Hepatocyte (in vitro differentiated cells): ENCODE data around the gene SRM. TPM values are rescaled to one million over a fixed set of nuclear protein-coding genes. Genes with fewer than 3 reads are reported as not detected.
"Not testable (repeated sequence)": the region's sequence is repeated elsewhere in the genome, so short reads cannot be mapped to it uniquely, and the experiment has no call there.

Experiments
- DNase-seq: peaks from one replicate; pipeline ENCODE4 v3.0.0-alpha.2; 2016; ENCODE audit warnings: low spot score
- H2AFZ ChIP-seq: fragments of 200-600 bp; sonication (generic); 2 replicates; pipeline ENCODE4 v1.6.0; 2016; ENCODE audit warnings: antibody characterized with exemption, mild to moderate bottlenecking
- H3K27ac ChIP-seq: fragments of 200-600 bp; sonication (generic); 2 replicates; pipeline ENCODE4 v1.5.1; 2016; ENCODE audit warnings: mild to moderate bottlenecking
- H3K27me3 ChIP-seq: fragments of 200-600 bp; sonication (generic); 2 replicates; pipeline ENCODE4 v1.6.1; 2016
- H3K36me3 ChIP-seq: fragments of 200-600 bp; sonication (generic); replicated peaks from 2 replicates; pipeline ENCODE4 v1.5.1; 2016; ENCODE audit warnings: low read depth; ENCODE audit not compliant: insufficient read depth
- H3K4me1 ChIP-seq: fragments of 200-600 bp; sonication (generic); 2 replicates; pipeline ENCODE4 v1.5.1; 2016; ENCODE audit warnings: mild to moderate bottlenecking, moderate library complexity; ENCODE audit not compliant: insufficient read depth
- H3K4me2 ChIP-seq: fragments of 200-600 bp; sonication (generic); 2 replicates; pipeline ENCODE4 v1.6.0; 2016
- H3K4me3 ChIP-seq: fragments of 200-600 bp; sonication (generic); 2 replicates; pipeline ENCODE4 v1.5.1; 2016; ENCODE audit warnings: mild to moderate bottlenecking
- H3K79me2 ChIP-seq: fragments of 200-600 bp; sonication (generic); 2 replicates; pipeline ENCODE4 v1.6.0; 2017; ENCODE audit warnings: mild to moderate bottlenecking
- H3K9me2 ChIP-seq: fragments of 200-600 bp; sonication (generic); replicated peaks from 2 replicates; pipeline ENCODE4 v1.6.0; 2017; ENCODE audit warnings: mild to moderate bottlenecking; ENCODE audit not compliant: insufficient read depth
- H3K9me3 ChIP-seq: fragments of 200-600 bp; sonication (generic); 2 replicates; pipeline ENCODE4 v1.5.1; 2016; ENCODE audit warnings: low read depth, mild to moderate bottlenecking
- H4K20me1 ChIP-seq: fragments of 200-600 bp; sonication (generic); 2 replicates; pipeline ENCODE4 v1.6.0; 2016; ENCODE audit warnings: mild to moderate bottlenecking; ENCODE audit not compliant: insufficient read depth, poor library complexity, severe bottlenecking
- CTCF ChIP-seq: fragments of 200-600 bp; sonication (generic); IDR thresholded peaks from 2 replicates; pipeline ENCODE4 v1.5.1; 2016; ENCODE audit warnings: antibody characterized with exemption, mild to moderate bottlenecking; ENCODE audit not compliant: poor library complexity
- EZH2 ChIP-seq: fragments of 200-600 bp; sonication (generic); IDR thresholded peaks from 2 replicates; pipeline ENCODE4 v1.6.1; 2016; ENCODE audit warnings: antibody characterized with exemption, mild to moderate bottlenecking, borderline replicate concordance
- EZH2phosphoT487 ChIP-seq: fragments of 200-600 bp; sonication (generic); IDR thresholded peaks from one replicate; pipeline ENCODE4 v1.6.1; 2018; ENCODE audit warnings: antibody characterized with exemption, mild to moderate bottlenecking, low read depth, moderate library complexity; ENCODE audit not compliant: unreplicated experiment, severe bottlenecking
- WGBS: methylation state at CpG from one replicate; pipeline ENCODE4 v1.1.6; 2016; ENCODE audit warnings: low lambda C conversion rate; ENCODE audit errors: missing lambda C conversion rate; 5-methylcytosine and 5-hydroxymethylcytosine counted together
- polyA plus RNA-seq: library from polyadenylated mRNA; unstranded; fragments of >200 nt; fragmentation: Nextera tagmentation; extraction: Ambion mirVana; gene quantifications from 2 replicates; pipeline ENCODE4 v1.2.1, GENCODE V29; 2016
- total RNA-seq: library from RNA; depleted of rRNA; stranded (reverse); fragments of >200 nt; gene quantifications from 2 replicates; pipeline ENCODE4 v1.2.3, GENCODE V29; 2014

The SRM gene
- total and polyA plus RNA-seq, 2 experiments from 2014 or later = 22.7 to 186 TPM

- no peak overlapping the region for H3K27ac ChIP-seq
- no peak overlapping the region for H3K4me3 ChIP-seq
- no peaks in the 10 kb centered on the region for H3K36me3 ChIP-seq
- DNase-seq = no peak
- H3K9me3 ChIP-seq = no peaks in the 10 kb centered on the region
- no peaks in the 10 kb centered on the region for H3K9me2 ChIP-seq
- no peaks in the 10 kb centered on the region for H3K27me3 ChIP-seq
- 100% methylated on average over 2 of the region's 2 CpGs for WGBS
- no peak overlapping the region for H2AFZ ChIP-seq
- H4K20me1 ChIP-seq = no peaks in the 10 kb centered on the region
- TF ChIP-seq EZH2phosphoT487 (no peak), EZH2 (no peak), CTCF (no peak)
- no peaks in the 10 kb centered on the region for H3K79me2 ChIP-seq
- H3K4me1 ChIP-seq = no peaks in the 10 kb centered on the region
- no peak overlapping the region for H3K4me2 ChIP-seq
These were observed 18.8 kb upstream of the SRM start for GRCh38 chr1:11078631-11079030.

- not testable (repeated sequence) for H3K27me3 ChIP-seq, H3K79me2 ChIP-seq, H3K36me3 ChIP-seq, DNase-seq, H3K9me3 ChIP-seq, H3K4me3 ChIP-seq, H4K20me1 ChIP-seq, H2AFZ ChIP-seq, H3K4me2 ChIP-seq, H3K27ac ChIP-seq, H3K4me1 ChIP-seq, H3K9me2 ChIP-seq
- WGBS = 97% methylated on average over 7 of the region's 7 CpGs
These were observed 13.6 kb upstream of the SRM start for GRCh38 chr1:11073398-11073797.

- H3K9me3 ChIP-seq = no peaks in the 10 kb centered on the region
- H3K36me3 ChIP-seq = no peaks in the 10 kb centered on the region
- WGBS = 77% methylated on average over 13 of the region's 13 CpGs
- no peaks in the 10 kb centered on the region for H3K27me3 ChIP-seq
- TF ChIP-seq EZH2phosphoT487 (no peak), EZH2 (no peak), CTCF (no peak)
- no peaks in the 10 kb centered on the region for H3K79me2 ChIP-seq
- no peaks in the 10 kb centered on the region for H4K20me1 ChIP-seq
- H3K4me3 ChIP-seq = no peak overlapping the region
- no peak overlapping the region for H3K27ac ChIP-seq
- DNase-seq = no peak
- no peak overlapping the region for H2AFZ ChIP-seq
- H3K4me2 ChIP-seq = no peak overlapping the region
- no peaks in the 10 kb centered on the region for H3K9me2 ChIP-seq
- H3K4me1 ChIP-seq = no peaks in the 10 kb centered on the region
These were observed 12.5 kb upstream of the SRM start for GRCh38 chr1:11072216-11072917.

GRCh38 chr1:11071463-11072215, 11.8 kb upstream of the SRM start:
- no peaks in the 10 kb centered on the region for H3K9me3 ChIP-seq
- TF ChIP-seq CTCF (no peak), EZH2phosphoT487 (no peak), EZH2 (no peak)
- H2AFZ ChIP-seq = no peak overlapping the region
- no peaks in the 10 kb centered on the region for H4K20me1 ChIP-seq
- H3K4me3 ChIP-seq = no peak overlapping the region
- no peaks in the 10 kb centered on the region for H3K79me2 ChIP-seq
- H3K27ac ChIP-seq = no peak overlapping the region
- 86% methylated on average over 15 of the region's 15 CpGs for WGBS
- no peaks in the 10 kb centered on the region for H3K4me1 ChIP-seq
- H3K36me3 ChIP-seq = no peaks in the 10 kb centered on the region
- H3K9me2 ChIP-seq = no peaks in the 10 kb centered on the region
- no peaks in the 10 kb centered on the region for H3K27me3 ChIP-seq
- no peak for DNase-seq
- no peak overlapping the region for H3K4me2 ChIP-seq
